HG03108 (cell line): ENCODE measurements around the gene CSAD.
A peak's percentile ranks its signal among the peaks of the same experiment; 100 is the strongest.
"Not testable (repeated sequence)": the region's sequence is repeated elsewhere in the genome, so short reads cannot be mapped to it uniquely, and the experiment has no call there.

Experiments used
- ATAC-seq: cut with Tn5 transposase; IDR thresholded peaks from one replicate; pipeline ENCODE4 v1.9.1; 2021; ENCODE audit warnings: moderate library complexity; ENCODE audit not compliant: unreplicated experiment

CSAD gene

DNA sequence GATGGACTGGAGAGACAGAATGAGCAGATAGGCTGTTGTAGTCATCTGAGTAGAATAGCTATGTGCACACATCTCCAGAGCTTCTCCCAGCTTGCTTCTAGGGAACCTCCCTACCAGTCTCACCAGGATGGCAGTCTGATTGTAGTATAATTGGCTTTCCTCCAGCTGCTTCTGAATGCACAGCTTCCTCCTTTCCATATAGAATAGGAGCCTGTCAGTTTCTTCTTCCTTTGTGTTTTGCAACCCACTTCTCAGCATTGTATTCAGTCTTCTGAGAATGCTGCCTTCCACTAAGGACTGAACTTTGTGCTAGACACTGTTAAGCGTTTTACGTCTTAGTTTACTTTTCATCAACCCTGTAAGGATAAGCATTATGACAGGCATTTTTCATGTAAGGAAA lies 2.2 kb upstream of the CSAD start:
- ATAC-seq, result no peak

DNA sequence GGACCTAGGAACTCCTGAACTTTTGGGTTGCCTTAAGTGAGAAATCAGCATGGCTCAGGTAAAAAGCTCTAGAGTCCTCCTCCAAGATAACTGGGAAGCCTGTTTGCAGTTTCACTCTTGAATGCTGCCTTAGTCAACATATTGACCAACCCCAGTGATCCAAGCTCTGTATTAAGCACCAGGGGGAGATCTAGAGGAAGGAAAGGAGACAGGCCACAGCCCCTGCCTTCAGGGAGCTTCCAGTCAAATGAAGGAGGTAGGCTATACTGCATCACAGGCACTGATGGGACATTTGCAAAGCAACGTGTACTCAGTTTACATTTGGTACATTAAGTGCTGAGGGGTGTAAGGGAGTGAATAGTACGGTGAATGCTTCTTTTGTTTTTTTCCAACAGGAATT lies 1.2 kb upstream of the CSAD start:
- ATAC-seq, result no peak

DNA sequence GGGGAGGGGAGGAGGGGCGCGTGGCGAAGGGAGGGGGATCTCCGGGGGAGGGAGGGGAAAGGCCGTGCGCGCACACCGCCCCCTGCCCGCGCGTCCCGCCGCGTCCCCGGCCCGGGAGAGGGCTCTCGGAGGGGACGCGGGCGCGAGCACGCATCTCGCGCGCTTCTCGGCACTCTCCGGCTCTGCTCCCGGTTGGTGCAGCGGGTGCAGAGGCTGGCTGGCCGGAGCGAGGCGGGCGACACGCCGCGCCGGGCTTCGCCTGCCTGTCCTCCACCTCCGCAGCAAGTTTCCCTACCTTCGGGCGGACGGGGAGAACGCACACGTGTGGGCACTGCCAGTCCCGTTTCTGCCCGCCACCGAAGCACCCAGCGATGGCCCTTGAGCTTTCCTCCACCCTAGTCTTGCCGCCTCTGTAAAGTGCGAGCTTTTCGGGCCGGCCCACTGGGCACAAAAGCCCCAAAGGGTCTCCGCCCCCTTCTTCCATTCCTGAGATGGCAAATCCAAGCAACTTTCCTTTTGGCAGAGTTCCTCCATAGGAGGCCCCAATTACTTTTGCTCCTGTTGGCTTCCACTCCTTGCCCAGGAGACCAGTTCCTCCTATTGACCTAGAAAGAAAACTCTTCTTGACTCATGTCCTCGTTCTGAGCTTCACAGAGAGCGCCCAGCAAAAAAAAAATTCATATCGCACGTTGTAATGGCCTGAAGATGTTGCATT lies 363 bp upstream of the CSAD start:
- peak; percentile 51 for ATAC-seq

DNA sequence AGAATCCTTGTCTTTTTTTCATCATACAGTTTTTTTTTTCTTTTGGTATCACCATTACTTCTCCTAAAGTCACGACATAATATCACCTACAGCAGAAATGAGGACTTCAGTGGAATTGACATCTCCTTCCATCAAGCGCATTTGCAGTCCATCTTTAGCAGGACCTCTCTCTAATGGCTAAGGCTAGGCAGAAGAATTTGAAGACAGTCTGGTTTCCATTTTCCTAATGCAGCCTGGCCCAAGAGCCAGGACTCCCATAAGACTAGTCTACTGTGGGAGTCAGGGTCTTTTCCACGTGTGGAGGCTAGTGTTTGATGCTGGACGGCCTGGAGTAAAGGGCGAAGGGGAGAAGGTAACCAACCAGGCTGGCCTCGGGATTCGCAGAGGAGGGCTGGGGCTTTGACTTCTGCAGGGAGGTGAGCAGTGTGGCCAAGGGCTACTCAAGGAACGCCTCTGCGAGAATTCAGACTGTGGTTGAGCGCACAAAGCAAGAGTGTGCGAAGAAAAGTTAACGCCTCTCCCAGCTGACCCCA lies 972 bp downstream of the CSAD start:
- no peak for ATAC-seq

DNA sequence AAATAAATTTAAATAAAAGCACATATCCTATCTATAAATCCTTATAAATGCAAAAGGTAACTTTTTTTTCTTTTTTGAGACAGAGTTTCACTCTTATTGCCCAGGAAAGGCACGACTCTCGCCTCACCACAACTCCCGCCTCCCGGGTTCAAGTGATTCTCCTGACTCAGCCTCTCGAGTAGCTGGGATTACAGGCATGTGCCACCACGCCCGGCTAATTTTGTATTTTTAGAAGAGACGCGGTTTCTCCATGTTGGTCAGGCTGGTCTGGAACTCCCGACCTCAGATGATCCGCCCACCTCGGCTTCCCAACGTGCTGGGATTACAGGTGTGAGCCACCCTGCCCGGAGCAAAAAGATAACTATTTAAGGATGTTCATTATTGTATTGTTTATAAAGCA lies 1.9 kb downstream of the CSAD start:
- ATAC-seq, result not testable (repeated sequence)

DNA sequence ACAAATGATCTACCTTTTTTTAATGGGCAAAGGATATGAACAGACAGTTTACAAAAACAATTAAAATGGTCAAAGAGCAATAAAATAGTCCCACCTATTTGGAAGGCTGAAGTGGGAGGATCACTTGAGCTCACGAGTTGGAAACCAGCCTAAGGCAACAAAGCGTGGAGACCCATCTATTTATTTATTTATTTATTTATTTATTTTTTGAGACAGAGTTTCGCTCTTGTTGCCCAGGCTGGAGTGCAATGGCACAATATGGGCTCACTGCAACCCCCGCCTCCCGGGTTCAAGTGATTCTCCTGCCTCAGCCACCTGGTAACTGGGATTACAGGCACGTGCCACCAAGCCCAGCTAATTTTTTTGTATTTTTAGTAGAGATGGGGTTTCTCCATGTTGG lies 3.3 kb downstream of the CSAD start:
- ATAC-seq, result not testable (repeated sequence)

DNA sequence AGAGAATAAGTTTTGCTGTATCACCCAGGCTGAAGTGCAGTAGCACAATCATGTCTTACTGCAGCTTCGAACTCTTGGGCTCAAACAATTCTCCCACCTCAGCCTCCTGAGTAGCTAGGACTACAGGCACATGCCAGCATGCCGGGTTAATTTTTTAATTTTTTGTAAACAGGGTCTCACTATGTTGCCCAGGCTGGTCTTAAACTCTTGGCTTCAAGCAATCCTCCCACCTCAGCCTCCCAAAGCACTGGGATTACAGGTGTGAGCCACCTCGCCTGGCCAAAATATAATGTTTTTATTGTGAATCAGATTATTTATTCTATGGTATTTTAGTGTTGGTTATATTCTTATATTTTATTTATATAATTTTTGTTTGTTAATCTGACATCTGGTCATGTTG lies 4.0 kb downstream of the CSAD start:
- ATAC-seq, result no peak

DNA sequence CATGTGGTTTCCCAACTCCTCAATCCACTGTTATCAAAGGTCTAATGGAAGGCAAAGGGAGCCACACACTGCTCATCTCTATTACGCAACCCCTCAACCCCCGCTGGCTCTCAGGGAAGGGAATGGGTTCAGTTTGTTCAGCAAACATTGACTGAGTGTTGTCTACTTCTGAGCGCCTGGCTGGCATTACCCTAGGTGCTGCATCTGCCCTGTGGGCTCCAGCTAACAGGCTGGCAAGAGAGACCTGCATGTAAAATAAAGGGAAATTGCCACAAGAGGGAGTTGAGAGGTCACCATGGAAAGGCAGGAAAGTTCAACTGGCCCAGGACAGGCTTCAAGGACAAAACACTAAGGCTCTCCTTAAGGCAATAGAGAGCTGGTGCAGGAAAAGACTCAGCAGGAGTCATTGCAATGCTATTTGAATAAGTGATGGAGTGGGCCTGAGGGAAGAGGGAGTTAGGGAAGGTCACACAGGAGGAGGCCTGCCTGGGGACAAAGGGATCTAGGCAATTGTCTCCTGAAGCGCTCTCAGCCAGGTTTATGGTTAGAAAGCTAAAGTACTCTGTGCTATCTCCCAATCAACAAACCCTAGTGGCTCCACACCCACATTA lies 5.7 kb downstream of the CSAD start:
- no peak for ATAC-seq

DNA sequence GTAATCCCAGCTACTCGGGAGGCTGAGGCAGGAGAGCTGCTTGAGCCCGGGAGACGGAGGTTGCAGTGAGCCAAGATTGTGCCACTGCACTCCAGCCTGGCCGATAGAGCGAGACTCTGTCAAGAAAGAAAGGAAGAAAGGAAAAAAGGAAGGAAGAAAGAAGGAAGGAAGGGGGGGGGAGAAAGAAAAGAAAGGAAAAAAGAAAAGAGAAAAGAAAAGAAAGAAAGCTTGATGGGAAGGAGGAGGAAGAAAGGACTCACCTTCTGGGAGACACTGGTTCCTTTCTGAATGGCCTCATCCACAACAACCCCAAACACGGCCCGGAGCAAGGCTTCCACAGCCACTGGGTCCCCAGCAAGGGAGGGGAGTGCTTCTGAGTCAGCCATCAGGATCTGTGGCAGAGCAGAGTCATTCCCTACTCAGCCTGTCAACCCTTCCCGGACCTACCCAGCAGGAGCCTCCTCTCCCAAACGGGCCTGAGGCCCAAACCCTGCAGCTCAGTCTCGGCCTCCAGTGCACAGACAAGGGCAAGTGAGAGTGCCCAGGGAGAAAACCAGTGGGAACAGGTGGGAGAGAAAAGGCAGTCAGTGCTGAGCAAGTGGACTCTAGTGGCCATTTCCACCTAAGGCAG lies 7.5 kb downstream of the CSAD start:
- ATAC-seq, result no peak

DNA sequence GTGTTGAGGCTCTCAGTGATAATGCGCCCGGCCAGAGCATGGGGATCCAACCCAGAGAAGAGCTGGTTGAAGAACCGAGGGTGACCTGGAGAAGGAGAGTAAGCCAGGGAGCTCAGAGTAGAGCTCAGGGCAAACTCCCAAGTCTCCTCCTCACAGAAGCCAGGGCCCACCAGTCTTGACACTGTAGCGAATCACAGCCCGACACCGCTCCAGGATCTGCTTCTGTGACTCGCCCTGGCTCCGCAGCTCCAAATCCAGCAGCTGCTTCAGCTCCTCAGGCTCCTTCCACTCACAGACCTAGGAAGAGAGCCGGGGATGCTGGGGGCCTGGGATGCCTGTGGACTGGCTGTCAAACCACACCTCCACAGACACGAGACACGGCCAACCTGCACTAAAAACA lies 8.4 kb downstream of the CSAD start:
- no peak for ATAC-seq

DNA sequence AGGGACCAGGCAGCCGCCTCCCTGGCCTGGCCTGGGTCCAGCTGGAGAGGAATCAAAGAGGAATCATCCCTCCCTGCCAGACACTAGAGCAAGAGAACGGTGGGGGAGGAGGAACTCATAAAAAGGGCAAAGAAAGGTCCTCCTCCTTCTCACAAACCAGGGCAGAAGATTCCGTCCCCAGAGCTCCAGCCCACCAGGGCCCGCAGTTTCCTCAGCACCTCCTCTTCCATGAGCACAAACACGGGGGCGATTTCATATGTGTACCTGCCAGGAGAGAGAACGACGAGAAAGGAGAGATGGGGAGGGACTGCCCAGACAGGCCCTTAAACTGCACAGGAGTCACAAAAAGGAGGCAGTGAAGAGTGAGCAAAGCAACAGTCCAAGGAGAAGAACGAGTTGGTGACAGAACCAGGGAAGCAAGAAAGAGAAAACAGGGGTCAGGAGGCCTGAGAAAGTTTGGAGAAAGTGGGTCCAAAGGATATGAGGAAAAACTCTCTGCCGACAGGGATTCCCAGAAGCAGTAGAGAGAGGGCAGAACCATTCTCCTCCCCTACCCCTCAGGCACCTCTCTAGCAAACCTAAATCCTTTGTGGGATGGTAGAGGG lies 8.9 kb downstream of the CSAD start:
- ATAC-seq, result no peak

DNA sequence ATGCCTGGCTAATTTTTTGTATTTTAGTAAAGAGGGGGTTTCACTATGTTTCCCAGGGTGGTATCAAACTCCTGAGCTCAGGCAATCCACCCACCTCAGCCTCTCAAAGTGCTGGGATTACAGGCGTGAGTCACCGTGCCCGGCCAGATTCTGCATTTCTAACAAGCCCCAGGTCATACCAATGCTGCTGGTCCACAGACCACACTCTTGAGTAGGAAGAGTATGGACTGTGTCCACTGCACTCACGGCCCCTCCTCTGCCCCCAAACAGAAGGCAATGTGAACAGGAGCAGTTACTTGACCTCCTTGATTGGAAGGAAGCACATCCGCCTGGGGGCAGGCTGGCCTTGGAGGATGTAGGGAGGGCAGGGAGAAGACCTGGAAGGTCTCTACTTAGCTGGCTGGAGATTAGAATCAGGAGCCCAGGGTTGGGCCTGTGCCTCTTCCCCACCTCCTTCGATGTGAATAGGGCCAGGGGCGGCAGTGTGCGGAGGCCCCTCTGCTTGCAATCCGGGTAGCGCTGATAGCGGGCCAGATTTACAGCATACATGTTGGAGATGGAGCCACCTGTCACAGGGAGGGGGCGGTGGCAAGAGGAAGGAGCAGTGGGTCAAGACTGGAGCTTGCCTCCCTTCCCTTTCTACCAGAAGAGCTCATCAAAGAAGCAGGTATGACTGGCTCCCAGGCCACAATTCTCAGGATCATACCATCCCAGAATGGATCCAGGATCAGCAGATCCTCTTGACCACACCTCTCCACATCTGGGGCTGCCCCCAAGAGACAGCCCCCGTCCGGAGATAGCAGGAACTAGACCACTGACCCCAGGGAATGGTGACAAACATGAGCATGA lies 9.6 kb downstream of the CSAD start:
- no peak for ATAC-seq

DNA sequence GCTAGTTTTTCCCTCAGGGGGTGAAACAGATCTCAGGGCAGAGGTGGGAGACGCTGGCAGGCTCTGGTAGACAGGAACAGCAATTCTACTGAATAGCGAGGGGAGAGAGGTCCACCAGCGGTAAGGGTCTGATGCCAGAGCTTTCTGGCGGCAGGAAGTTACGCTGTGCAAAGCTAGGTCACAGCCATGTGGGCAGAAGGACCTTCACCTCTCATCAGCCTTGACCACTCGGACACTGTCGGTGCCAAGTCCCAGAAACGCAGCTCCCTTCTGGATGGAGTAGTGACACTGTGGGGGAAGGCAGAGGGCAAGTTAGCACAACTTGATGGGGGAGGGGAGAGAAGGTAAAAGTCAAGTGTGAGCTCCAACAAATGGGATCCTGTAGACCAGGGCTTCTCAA lies 10.5 kb downstream of the CSAD start:
- ATAC-seq, result no peak

DNA sequence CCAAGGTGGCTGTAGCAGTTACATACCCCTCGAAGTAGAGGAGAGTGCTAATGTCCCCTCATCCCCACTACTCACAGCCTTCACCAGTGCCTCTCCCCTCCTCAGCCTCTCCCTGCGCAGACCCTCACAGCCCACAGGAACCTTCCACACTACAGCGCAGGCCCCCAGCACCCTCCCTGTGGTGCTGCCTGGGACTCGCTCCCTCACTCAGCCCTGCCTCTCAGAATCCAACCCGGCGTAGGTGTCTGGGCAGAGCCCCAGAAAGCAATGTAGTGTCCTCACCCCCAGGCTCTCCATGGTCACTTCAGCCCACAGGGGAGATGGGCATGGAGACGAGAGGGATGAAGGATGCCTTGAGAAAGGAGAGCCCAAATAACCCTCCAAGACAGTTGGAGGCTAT lies 11.1 kb downstream of the CSAD start:
- no peak for ATAC-seq

DNA sequence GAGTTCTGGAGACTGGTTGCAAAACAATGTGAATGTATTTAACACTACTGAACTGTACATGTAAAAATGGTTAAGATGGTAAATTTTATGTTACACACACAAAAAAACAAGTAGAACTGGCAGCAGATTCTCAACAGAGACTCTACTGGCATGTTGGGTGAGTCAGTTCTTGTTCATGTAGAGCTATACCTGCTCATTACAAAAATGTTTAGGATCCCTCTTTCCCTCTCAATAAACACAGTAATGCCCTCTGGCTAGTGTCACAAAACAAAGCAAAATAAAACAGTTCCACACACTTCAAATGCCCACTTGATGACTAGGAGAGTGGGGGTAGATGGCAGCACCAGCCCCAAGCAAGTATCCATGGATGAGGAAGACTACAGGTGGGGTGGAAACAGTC lies 13.9 kb downstream of the CSAD start:
- ATAC-seq, result no peak

DNA sequence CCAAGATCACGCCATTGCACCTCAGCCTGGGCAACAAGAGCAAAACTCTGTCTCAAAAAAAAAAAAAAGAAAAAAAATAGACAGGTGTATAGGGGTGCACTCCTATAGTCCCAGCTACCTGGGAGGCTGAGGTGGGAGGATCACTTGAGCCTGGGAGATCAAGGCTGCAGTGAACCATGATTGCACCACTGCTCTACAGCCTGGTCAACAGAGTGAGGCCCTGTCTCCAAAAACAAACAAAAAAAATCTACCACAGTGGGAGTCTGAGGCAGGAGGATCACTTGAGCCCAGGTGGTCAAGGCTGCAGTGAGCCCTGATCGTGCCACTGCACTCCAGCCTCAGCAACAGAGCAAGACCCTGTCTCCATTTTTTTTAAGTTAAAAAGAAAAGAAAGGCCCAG lies 17.7 kb downstream of the CSAD start:
- ATAC-seq, result not testable (repeated sequence)

DNA sequence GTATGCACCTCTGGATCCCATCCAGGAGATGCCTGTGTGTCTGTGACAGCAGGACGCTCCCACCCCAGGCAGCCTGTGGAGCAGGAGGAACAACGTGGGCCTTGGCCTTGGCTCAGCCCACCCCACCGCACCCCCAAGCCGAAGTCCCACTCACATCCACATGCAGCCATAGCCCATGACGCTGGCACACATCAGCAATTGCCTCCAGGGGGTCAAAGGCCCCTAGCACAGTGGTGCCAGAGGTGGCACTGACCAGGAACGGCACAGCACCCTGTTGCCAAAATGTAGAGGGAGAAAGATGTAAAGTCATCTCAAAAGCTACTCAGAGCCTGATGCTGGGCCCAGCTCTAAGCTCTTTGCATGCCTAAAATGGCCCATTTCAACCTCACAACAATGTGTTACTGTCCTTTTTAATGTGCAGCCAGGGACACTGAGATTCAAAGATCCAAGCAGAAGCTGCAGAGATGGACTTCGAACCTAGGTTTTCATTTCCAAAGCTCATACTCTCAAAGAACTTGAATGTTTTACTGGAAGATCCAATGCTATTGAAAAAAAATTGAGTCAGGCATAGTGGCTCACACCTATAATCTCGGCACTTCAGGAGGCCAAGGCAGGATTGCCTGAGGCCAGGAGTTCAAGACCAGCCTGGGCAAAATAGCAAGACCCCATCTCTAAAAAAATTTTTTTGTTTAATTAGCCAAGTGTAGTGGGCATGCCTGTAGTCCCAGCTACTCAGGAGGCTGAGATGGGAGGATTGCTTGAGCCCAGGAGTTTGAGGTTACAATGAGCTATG lies 19.4 kb downstream of the CSAD start:
- ATAC-seq, result no peak

DNA sequence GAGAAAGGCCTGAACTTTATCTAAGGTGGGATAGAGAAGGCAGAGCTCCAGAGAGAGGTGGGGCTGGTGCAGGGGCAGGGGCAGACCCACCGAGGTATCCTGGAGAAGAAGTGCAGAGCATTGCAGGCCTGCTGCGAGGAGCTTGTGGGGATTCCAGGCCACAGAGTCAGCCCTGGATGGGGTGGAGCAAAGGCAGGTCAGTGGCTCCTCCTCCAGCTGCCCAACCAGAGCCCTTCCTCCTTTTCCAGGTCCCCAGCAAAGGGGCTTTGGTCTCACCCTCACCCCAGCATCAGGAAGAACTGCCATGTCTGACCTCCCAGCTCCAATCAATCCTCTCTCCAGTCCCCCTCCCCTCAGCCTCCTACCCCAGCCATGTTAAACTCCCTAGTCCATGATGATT lies 20.1 kb downstream of the CSAD start:
- no peak for ATAC-seq

DNA sequence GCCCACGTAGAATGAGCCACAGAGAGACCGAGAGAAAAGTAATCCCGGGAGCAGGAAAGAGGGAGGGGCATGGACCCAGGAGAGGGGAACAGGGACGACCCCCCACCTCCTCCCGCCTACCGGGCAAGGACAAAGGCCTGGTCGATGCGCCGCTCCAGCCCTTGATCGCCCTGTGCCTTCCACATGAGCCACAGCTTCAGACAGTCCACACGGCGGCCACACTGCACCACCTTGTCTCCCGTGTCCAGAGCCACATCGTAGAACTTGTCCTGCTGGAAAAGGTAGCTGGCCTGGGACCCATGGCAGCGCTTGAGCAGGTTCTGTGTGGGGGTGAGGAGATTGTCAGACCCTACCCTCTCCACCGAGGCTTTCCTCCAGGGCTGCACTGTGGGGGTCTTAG lies 20.7 kb downstream of the CSAD start:
- no peak for ATAC-seq

DNA sequence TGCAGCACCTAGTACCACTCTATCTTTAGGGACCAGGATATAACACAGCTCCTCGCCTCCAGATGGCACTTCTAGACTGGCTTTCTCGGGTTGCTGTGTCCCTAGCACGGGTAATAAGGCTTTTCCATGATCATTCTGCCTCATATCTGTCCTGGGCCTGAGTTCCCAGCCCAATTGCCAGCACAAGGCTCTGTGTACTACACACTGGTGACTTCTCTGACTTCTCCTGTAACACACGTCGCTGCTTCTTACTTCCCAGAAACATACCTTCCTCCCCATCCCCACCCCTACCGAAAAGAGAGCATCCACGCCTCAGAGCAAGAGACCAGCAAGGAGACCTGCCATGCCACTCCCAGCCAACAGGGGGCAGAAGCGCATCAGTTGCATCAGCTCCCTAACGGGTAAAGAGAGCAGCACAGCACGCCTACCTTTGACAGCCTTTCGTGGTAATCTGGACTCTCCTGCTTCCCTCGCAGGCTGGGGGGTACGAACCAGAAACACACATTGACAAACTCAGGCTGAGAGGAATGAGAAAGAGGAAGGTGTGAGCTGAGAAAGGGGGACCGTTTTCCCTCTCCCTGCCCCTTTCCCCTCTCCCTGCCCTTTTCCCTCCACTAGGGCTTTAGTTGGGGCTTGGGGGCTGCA lies 21.4 kb downstream of the CSAD start:
- ATAC-seq, result peak; percentile 81
